ENCODE results near the gene NEUROG2.
"Not testable (repeated sequence)": the region's sequence is repeated elsewhere in the genome, so short reads cannot be mapped to it uniquely, and the experiment has no call there.

Gene NEUROG2

DNA sequence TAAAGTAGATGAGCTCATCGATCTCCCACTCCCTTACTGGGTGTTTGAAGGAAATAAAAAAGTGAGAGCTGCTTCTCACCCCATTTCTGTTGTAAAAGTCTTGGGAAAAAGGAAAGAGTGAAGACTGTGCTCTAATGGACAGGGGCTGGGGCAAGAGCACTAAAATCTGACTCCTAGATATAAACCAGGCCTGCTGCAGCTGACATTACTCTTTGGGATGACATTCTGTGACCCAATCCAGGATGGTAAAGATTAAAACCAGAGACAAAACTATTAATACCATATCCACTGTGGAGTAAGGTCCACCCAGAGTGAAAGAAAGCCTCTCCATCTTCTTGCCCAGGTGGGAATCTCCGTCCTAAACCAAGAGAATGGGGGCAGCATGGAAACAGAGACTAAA, 20.1 kb upstream of the NEUROG2 start:
- H3K4me3 ChIP-seq (ENCODE audit: low read depth, low read length), result no peak overlapping the region
- ChIA-PET POLR2A (no interaction called here), CTCF (interaction anchor here (2.0 to 2.8 kb wide), 2 partner anchors 11 to 214 kb away, joined by 6 to 11 read pairs; no protein-coding TSS in a partner anchor)
- DNase-seq (ENCODE audit: low read depth, low spot score), result no peak
- no peak for TF ChIP-seq CTCF (IDR thresholded peaks at IDR 0.05; ENCODE audit: insufficient read depth, low read length, missing control alignments)

- TF ChIP-seq CTCF (IDR thresholded peaks at IDR 0.05; ENCODE audit: insufficient read depth, low read length, missing control alignments), result no peak
- no peak overlapping the region for H3K4me3 ChIP-seq (ENCODE audit: low read depth, low read length)
- ChIA-PET CTCF (interaction anchor here (0.6 kb wide), 1 partner anchor 282 kb away, joined by 3 read pairs; no protein-coding TSS in a partner anchor), POLR2A (interaction anchor here (0.6 kb wide), 1 partner anchor 404 kb away, joined by 4 read pairs; no protein-coding TSS in a partner anchor)
- no peak for DNase-seq (ENCODE audit: low read depth, low spot score)
These were observed 16.3 kb upstream of the NEUROG2 start for GRCh38 chr4:112532267-112532666.

GRCh38 chr4:112531146-112531545, 15.2 kb upstream of the NEUROG2 start:
- no peak for DNase-seq (ENCODE audit: low read depth, low spot score)
- POLR2A ChIA-PET, result no interaction called here
- no peak overlapping the region for H3K4me3 ChIP-seq (ENCODE audit: low read depth, low read length)
- CTCF ChIA-PET, result interaction anchor here (0.8 to 1.4 kb wide), 2 partner anchors 8 to 204 kb away, joined by 4 to 5 read pairs; no protein-coding TSS in a partner anchor
- TF ChIP-seq CTCF (IDR thresholded peaks at IDR 0.05; ENCODE audit: insufficient read depth, low read length, missing control alignments), result no peak

- peak; percentile 9 for DNase-seq (ENCODE audit: low read depth, low spot score)
- POLR2A ChIA-PET, result no interaction called here
- TF ChIP-seq CTCF (IDR thresholded peaks at IDR 0.05; ENCODE audit: insufficient read depth, low read length, missing control alignments), result no peak
- CTCF ChIA-PET, result interaction anchor here (2.3 kb wide), 1 partner anchor 10 kb away, joined by 11 read pairs; no protein-coding TSS in a partner anchor
- no peak overlapping the region for H3K4me3 ChIP-seq (ENCODE audit: low read depth, low read length)
These were observed 10.1 kb upstream of the NEUROG2 start for GRCh38 chr4:112526061-112526460.

DNA sequence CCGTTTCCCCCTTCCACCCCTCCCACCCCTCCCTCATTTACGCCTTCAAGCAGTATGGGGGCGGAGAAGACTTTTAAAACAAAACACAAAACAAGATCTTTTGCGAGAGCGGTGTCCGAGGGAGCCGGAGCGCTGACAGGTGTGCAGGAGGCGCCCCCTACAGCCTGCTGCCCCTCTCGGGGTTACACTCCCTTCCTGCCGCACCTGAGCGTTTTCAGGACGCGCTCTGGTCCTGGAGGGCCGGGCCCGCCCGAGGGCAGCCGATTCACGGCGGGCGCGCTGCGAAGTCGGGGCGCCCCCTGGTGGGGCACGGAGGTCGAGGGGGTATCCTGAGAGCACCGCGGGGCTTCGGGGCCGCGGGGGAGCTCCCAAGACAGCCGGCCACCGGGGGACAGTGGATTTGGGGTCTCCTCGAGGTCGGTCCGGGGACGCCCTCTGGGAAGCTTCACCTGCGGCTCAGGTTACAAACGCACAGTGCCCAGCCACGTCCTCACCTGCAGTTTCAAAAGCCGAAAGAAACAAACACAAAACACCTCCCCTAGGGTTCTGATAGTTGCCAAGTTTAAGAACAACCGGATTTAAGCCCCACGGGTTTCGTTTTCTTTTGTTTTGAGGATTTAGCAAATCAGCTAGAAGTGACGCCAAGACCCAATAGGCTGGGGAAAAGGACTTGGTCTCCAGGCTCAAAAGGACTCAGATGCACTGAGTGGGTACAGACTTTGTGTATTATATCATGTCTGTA, 8.0 kb upstream of the NEUROG2 start:
- no peak for DNase-seq (ENCODE audit: low read depth, low spot score)
- POLR2A ChIA-PET, result no interaction called here
- CTCF ChIA-PET, result interaction anchor here (0.6 to 5.2 kb wide), 16 partner anchors 8 to 412 kb away, joined by 3 to 37 read pairs (median 5); partner anchors contain the start of gene NEUROG2
- peak overlapping the region; percentile 52 for H3K4me3 ChIP-seq (ENCODE audit: low read depth, low read length)
- TF ChIP-seq CTCF (IDR thresholded peaks at IDR 0.05; ENCODE audit: insufficient read depth, low read length, missing control alignments), result peak; percentile 81

GRCh38 chr4:112523008-112523721, 7.2 kb upstream of the NEUROG2 start:
- H3K4me3 ChIP-seq (ENCODE audit: low read depth, low read length), result peak overlapping the region; percentile 52
- ChIA-PET POLR2A (no interaction called here), CTCF (interaction anchor here (0.6 to 5.2 kb wide), 12 partner anchors 9 to 413 kb away, joined by 3 to 37 read pairs (median 4); no protein-coding TSS in a partner anchor)
- TF ChIP-seq CTCF (IDR thresholded peaks at IDR 0.05; ENCODE audit: insufficient read depth, low read length, missing control alignments), result peak; percentile 30
- DNase-seq (ENCODE audit: low read depth, low spot score), result no peak

GRCh38 chr4:112522431-112522830, 6.5 kb upstream of the NEUROG2 start:
- H3K4me3 ChIP-seq (ENCODE audit: low read depth, low read length); DNase-seq (ENCODE audit: low read depth, low spot score); POLR2A ChIA-PET: not testable (repeated sequence)
- CTCF ChIA-PET, result interaction anchor here (0.7 to 5.2 kb wide), 10 partner anchors 11 to 425 kb away, joined by 3 to 37 read pairs (median 3); no protein-coding TSS in a partner anchor

Measured in AG04449 (cell line).